ENCODE results near the gene ATL2.

GRCh38 chr2:38416296-38417036 lies 39.4 kb upstream of the ATL2 start:
- TF ChIP-seq CTCF (IDR thresholded peaks at IDR 0.05) (no peak), EZH2 (IDR thresholded peaks at IDR 0.05; ENCODE audit: borderline replicate concordance, insufficient read depth, low read depth, low read length, poor library complexity, severe bottlenecking) (no peak)
